GM12865 (cell line): ENCODE results near the gene LAMA1.

Experiments used
- DNase-seq: peaks from one replicate; pipeline ENCODE4 v3.0.0; 2010; ENCODE audit warnings: low read depth
- H3K4me3 ChIP-seq: 2 replicates; pipeline ENCODE4 v1.5.1; 2011; ENCODE audit warnings: mild to moderate bottlenecking, low read depth, low read length, control low read depth
- TF ChIP-seq, protein P1 (sequence below): IDR thresholded peaks from 2 replicates; pipeline ENCODE4 v1.5.1; 2011; ENCODE audit warnings: low read length, control low read depth, low read depth, inconsistent platforms; ENCODE audit not compliant: insufficient read depth; ENCODE audit errors: missing control alignments

The LAMA1 gene

DNA sequence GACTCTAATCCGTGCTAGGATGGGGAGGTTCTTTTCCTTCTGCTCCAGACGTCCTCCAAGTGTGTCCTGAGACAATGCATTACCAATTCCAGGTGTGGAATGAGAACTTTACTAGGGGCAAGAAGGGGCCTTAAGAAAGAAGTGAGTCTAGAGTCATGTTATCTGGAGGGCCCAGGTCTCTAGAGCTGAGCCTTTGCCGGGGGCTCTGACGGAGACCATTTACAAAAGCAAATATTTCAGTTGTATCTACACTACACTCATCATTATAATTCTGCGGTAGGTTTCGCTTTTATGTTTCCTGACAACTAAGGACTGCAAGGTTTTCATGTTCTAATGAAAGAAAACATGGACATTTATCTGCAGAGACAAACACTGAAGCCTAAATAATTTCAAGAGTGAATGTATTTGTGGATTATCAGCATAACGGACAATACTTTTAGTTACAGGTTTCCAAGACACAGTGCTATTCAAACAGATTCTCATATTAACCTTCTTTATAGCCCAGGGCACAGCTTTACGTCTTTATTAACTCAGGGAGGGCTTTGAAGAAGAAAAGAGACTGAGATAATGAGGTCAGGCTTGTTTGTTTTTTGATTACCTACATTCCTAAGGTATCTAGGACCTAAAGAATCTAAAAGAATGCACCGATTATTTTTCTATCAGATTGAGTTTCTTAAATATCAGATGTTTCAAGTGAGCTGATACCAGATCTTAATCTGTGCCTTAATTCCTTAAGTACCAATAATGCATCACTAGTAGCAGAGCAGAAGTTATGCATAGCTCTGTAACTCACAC is 15.0 kb upstream of the LAMA1 start:
- no peak overlapping the region for H3K4me3 ChIP-seq
- TF ChIP-seq, protein P1, sequence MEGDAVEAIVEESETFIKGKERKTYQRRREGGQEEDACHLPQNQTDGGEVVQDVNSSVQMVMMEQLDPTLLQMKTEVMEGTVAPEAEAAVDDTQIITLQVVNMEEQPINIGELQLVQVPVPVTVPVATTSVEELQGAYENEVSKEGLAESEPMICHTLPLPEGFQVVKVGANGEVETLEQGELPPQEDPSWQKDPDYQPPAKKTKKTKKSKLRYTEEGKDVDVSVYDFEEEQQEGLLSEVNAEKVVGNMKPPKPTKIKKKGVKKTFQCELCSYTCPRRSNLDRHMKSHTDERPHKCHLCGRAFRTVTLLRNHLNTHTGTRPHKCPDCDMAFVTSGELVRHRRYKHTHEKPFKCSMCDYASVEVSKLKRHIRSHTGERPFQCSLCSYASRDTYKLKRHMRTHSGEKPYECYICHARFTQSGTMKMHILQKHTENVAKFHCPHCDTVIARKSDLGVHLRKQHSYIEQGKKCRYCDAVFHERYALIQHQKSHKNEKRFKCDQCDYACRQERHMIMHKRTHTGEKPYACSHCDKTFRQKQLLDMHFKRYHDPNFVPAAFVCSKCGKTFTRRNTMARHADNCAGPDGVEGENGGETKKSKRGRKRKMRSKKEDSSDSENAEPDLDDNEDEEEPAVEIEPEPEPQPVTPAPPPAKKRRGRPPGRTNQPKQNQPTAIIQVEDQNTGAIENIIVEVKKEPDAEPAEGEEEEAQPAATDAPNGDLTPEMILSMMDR = no peak
- no peak for DNase-seq

DNA sequence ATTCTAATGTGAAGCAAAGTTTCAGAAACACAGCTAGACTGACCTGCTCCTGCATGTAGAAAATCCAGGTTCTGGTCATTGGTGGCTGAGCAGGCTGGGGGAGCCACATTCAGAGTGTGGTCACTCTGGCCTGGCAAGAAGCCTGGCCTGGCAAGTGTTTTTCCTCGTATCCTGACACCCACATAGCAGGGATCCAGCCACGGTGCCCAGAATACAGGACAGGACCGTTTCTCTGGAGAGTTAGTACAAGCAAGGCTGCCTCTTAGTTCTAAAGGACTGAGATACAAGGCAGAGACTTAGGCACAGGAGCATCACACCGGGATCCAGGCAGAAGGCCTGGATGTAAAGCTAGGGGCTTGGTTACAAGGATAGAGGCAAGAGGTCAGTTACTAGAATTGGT is 4.8 kb upstream of the LAMA1 start:
- TF ChIP-seq, protein P1 = no peak
- H3K4me3 ChIP-seq = no peak overlapping the region
- no peak for DNase-seq

DNA sequence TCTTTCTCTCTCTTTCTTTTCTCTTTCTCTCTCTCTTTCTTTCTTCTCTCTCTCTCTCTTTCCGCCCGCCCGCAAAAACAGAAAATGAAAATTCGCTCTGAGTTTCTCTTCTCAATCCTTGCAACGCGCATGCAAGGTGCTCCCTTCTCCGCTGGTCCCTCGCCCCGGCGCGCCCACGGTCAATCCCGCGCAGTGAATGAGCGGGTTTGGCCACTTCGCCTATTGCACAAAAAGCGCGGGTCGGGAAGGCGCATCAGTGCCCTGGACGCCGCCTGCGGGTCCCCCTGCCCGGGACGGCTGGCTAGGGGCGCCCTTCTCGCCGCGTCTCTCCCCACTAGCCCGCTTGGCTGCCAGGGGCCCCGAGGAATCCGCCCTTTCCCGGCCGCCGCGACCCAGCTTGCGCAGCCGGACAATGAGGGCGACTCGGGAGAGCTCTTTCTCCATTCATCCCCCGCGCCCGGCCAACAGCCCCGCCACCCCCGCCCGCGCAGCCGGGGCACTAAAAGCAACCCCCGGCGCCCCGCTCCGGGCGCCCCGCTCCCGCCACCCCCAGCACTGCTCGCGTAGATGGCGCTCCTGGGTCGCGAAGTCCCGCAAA is 706 bp downstream of the LAMA1 start:
- TF ChIP-seq, protein P1 = no peak
- no peak overlapping the region for H3K4me3 ChIP-seq
- DNase-seq = no peak

DNA sequence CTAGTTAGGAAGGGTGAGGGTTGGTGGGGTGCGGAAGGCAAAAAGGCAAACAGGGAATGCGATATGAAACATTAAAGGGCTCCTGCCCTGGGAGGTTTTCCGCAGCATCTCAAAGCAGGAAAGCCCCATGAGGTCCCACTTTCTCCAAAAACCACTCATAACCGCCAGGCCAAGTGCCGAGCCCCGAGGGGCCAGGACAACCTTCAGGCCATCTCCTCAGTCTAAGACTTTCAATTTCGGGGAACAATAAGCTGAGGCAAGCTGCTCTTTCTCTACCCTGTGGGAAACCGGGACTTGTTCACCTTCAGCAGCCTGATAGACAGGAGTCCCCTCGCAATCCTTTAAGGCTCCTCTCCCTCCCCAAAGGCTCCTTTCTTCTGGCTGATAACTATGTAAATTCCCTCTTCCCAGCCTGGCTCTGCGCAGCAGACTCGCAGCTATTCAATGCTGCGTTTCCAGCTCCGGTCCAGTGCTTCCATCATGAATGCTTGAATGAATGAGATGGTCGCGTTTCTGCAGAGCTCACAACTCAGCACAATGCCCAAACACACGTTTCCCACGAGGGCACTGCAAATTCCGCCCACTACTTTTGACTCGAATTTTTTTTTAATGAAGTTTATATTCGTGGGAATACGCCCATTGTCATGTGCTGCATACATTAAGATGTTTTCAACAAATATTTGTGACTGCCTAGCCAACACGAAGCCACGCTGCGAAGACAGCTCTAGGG is 1.4 kb downstream of the LAMA1 start:
- no peak overlapping the region for H3K4me3 ChIP-seq
- TF ChIP-seq, protein P1 = no peak
- DNase-seq = no peak

DNA sequence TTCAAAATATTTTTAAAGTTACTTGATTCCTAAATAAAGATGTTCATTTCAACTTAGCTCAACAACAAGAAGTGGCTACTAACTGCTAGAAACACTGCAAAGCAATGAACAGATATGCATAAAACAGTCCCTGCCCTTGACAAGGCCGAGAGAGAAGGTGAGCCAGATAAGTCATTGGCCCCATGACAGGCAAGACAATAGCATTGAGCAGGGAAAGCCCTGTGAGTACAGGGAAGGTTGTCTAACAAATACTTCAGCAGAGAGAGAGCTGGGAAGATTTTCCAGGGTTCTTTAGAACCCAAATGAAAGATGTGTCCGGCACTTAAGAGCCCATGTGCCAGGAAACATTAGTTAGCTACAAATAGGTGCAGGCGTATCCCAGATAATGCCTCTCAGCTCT is 4.7 kb downstream of the LAMA1 start:
- DNase-seq = no peak
- TF ChIP-seq, protein P1 = no peak
- no peak overlapping the region for H3K4me3 ChIP-seq

DNA sequence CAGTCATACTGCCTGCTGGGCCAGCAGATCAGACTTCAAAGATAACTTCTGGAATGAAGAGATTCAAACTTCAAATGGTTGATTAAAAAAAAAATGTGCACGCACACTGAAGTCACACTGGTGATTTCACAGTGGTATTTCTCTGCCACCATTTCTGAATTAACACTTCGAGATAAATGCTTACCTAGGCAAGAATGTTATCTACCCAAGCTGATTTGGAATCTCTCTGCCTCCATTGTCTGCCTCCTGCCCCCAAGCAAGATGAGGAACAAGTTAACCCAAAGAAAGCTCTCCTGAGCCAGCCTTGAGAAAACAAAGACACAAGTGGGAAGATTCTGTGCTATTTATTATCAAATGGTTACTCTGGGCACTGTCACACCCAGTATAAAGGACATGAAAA is 6.5 kb downstream of the LAMA1 start:
- TF ChIP-seq, protein P1 = no peak
- no peak overlapping the region for H3K4me3 ChIP-seq
- DNase-seq = no peak

DNA sequence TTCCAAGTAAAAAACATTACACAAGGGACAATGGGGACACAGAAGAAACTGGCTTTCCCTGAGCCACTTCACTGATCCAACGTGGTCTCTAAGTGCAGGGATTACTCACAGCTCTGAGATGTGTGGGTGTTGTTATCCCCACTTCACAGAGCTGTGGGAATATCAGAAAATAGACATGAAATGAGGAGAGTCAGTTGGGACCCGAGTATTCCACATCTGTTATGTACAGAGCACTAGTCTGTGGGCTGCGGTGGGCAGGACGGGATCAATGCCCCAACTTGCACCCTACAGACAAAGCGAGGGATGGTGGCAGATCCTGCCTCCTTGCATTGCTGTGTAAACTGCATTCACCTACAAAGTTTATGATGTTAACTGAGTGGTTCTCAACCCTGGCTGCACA is 11.7 kb downstream of the LAMA1 start:
- TF ChIP-seq, protein P1 = no peak
- DNase-seq = no peak
- H3K4me3 ChIP-seq = no peak overlapping the region
